ENCODE results near the gene PHC2.

- TF ChIP-seq CTCF (conservative IDR thresholded peaks at IDR 0.05; ENCODE audit: low read length), result no peak
- no peak for TF ChIP-seq EZH2phosphoT487 (IDR thresholded peaks at IDR 0.05; ENCODE audit: borderline replicate concordance)
These were observed 104.1 kb downstream of the PHC2 start for GRCh38 chr1:33326785-33327184.
